HG03354 (cell line): ENCODE measurements around the gene HAAO.
A peak's percentile ranks its signal among the peaks of the same experiment; 100 is the strongest.

Experiments used
- ATAC-seq: cut with Tn5 transposase; IDR thresholded peaks from one replicate; pipeline ENCODE4 v1.9.1; 2021; ENCODE audit warnings: mild to moderate bottlenecking; ENCODE audit not compliant: unreplicated experiment, poor library complexity, severe bottlenecking

The HAAO gene

DNA sequence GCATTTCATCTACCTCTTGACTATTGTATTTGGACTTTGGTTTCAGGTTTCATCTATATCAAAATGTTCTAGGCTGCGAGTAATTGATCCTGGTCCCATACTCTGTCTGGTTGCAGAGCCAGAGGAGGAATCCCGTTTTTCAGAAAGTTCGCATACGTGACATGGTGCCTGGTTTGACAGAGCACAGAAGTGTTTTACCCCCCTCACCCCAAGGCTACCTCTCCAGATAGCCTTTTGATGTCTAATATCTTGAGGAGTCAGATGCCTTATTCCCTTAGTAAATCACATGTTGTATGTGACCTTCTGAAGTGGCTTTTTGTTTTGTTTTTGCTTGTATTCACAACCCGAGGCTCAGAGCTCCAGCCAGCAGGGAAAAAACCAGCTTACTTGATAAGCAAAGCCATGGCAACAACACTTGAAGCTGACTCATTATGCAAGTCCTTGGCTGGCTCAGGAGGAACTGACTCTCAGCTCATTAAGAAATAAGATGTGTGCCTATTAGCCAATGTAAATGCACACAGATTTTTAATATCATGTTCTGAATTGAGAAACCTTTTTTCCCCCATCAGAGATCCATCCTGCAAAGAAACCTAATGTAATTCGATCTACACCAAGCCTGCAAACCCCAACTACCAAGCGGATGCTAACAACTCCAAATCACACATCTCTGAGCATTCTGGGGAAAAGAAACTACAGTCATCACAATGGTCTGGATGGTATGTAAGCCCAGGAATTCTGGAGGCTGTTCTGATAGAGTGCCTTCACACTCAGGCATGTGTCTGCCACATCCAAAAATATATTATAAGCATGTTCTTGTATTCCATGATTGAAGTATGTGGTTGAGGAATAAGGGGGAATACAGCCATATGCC, 69.8 kb downstream of the HAAO start:
- peak; percentile 97 for ATAC-seq

GRCh38 chr2:42721898-42722297, 70.5 kb downstream of the HAAO start:
- no peak for ATAC-seq
